Liver (tissue), 9 donors: ENCODE results near the gene ACTN4. TPM values are rescaled to one million over a fixed set of nuclear protein-coding genes. Genes with fewer than 3 reads are reported as not detected.
A peak's percentile ranks its signal among the peaks of the same experiment; 100 is the strongest.

Experiments
- DNase-seq: peaks from one replicate; pipeline ENCODE4 v3.0.0-alpha.2; 2017; ENCODE audit warnings: low spot score
- H3K27ac ChIP-seq, 2 donors: one replicate each; pipeline ENCODE4 v1.7.0; 2013; ENCODE audit warnings: inconsistent platforms in 2 of 2, low read length in 2 of 2, control low read depth in 1 of 2, low read depth in 1 of 2, mild to moderate bottlenecking in 1 of 2
- H3K27me3 ChIP-seq, 4 donors: one replicate each; pipeline versions ENCODE4 v1.6.1 to v1.7.0; 2013; ENCODE audit warnings: low read length in 3 of 4, inconsistent platforms in 1 of 4, mild to moderate bottlenecking in 1 of 4, moderate library complexity in 1 of 4; ENCODE audit not compliant: control insufficient read depth in 4 of 4, insufficient read depth in 4 of 4
- H3K36me3 ChIP-seq, 4 donors: one replicate each; pipeline versions ENCODE4 v1.6.1 to v1.7.0; 2013; ENCODE audit warnings: low read length in 3 of 4, mild to moderate bottlenecking in 3 of 4, low read depth in 1 of 4, moderate library complexity in 1 of 4; ENCODE audit not compliant: control insufficient read depth in 4 of 4, insufficient read depth in 3 of 4
- H3K4me1 ChIP-seq, 4 donors: one replicate each; pipeline versions ENCODE4 v1.6.1 to v1.7.0; 2013; ENCODE audit warnings: low read length in 3 of 4, mild to moderate bottlenecking in 3 of 4, moderate library complexity in 1 of 4; ENCODE audit not compliant: control insufficient read depth in 4 of 4, insufficient read depth in 4 of 4
- H3K4me3 ChIP-seq, 3 donors: one replicate each; pipeline versions ENCODE4 v1.6.1 to v1.7.0; 2013; ENCODE audit warnings: low read length in 3 of 3, control low read depth in 1 of 3, low read depth in 1 of 3, mild to moderate bottlenecking in 1 of 3
- H3K9ac ChIP-seq, 2 donors: one replicate each; pipeline ENCODE4 v1.7.0; 2013; ENCODE audit warnings: low read length in 2 of 2, mild to moderate bottlenecking in 2 of 2, moderate library complexity in 2 of 2, control low read depth in 1 of 2, low read depth in 1 of 2
- H3K9me3 ChIP-seq, 4 donors: one replicate each; pipeline versions ENCODE4 v1.6.1 to v1.7.0; 2013; ENCODE audit warnings: low read length in 3 of 4; ENCODE audit not compliant: control insufficient read depth in 4 of 4
- FOXA2 ChIP-seq: IDR thresholded peaks from 2 replicates; pipeline ENCODE4 v1.6.1; 2016; ENCODE audit warnings: antibody characterized with exemption
- JUND ChIP-seq, 2 donors: IDR thresholded peaks; 2 replicates each; pipeline ENCODE4 v1.6.1; 2016; ENCODE audit warnings: antibody characterized with exemption in 2 of 2
- NR2F2 ChIP-seq: IDR thresholded peaks from 2 replicates; pipeline ENCODE4 v1.6.1; 2016; ENCODE audit warnings: antibody characterized with exemption
- RAD21 ChIP-seq, 2 donors: IDR thresholded peaks; 2 replicates each; pipeline ENCODE4 v1.6.1; 2016; ENCODE audit warnings: antibody characterized with exemption in 2 of 2, mild to moderate bottlenecking in 2 of 2
- RXRA ChIP-seq, 2 donors: IDR thresholded peaks; 2 replicates each; pipeline ENCODE4 v1.6.1; 2017 to 2018; ENCODE audit warnings: antibody characterized with exemption in 2 of 2, mild to moderate bottlenecking in 1 of 2
- SP1 ChIP-seq: IDR thresholded peaks from 2 replicates; pipeline ENCODE4 v1.6.1; 2018; ENCODE audit warnings: antibody characterized with exemption, mild to moderate bottlenecking
- TAF1 ChIP-seq: conservative IDR thresholded peaks from 2 replicates; pipeline ENCODE4 v1.6.1; 2016; ENCODE audit warnings: antibody characterized with exemption, mild to moderate bottlenecking
- YY1 ChIP-seq: IDR thresholded peaks from 2 replicates; pipeline ENCODE4 v1.6.1; 2016; ENCODE audit warnings: antibody characterized with exemption, mild to moderate bottlenecking
- WGBS: extraction: QIAGEN DNeasy Blood & Tissue Kit; methylation state at CpG from one replicate; pipeline ENCODE4 v1.1.7; 2013; 5-methylcytosine and 5-hydroxymethylcytosine counted together
- polyA plus RNA-seq, 2 donors: library from polyadenylated mRNA; stranded (reverse) in 1 of 2; unstranded in 1 of 2; fragments of 200-250 nt in 1 of 2; fragments of >200 nt in 1 of 2; fragmentation: Nextera tagmentation in 1 of 2; extraction: Ambion mirVana in 1 of 2; gene quantifications; one replicate each; pipeline versions ENCODE4 v1.2.1 to v1.2.3, GENCODE V29; 2013 to 2015
- total RNA-seq, 2 donors: library from RNA; depleted of rRNA; stranded (reverse); fragments of >200 nt; gene quantifications; one replicate each; pipeline ENCODE4 v1.2.3, GENCODE V29; 2014
- TF ChIP-seq, protein P1 (sequence below): IDR thresholded peaks from 2 replicates; pipeline ENCODE4 v1.6.1; 2016; ENCODE audit warnings: antibody characterized with exemption, mild to moderate bottlenecking
- TF ChIP-seq, protein P2 (sequence below): IDR thresholded peaks from 2 replicates; pipeline ENCODE4 v1.6.1; 2016; ENCODE audit warnings: antibody characterized with exemption
- TF ChIP-seq, protein P3 (sequence below): fragments of 150-350 bp; IDR thresholded peaks from 2 replicates; pipeline ENCODE4 v1.5.1; 2017; ENCODE audit warnings: improper control_type of control experiment, low read depth, low read length; ENCODE audit not compliant: missing input control
- donor health status: healthy.
- donor health status: healthy.
- donor health status: healthy.
- donor health status: healthy.
- donor health status: healthy.

Gene ACTN4
- total and polyA plus RNA-seq, 4 donors = 35.4 to 164 (median 98.7) TPM

- no peaks in the 10 kb centered on the region for H3K9me3 ChIP-seq
- H3K4me1 ChIP-seq = peaks cover 23 to 70% (median 64%) of the 10 kb centered on the region in 4 donors
- TF ChIP-seq SP1 (peak; percentile 53), RAD21 (IDR thresholded peaks at IDR 0.05) (peak in 1 of 2 donors; percentile 27), TAF1 (no peak), RXRA (IDR thresholded peaks at IDR 0.05) (peak; percentile 39 to 56), NR2F2 (peak; percentile 98), YY1 (peak; percentile 19)
- TF ChIP-seq, protein P1, sequence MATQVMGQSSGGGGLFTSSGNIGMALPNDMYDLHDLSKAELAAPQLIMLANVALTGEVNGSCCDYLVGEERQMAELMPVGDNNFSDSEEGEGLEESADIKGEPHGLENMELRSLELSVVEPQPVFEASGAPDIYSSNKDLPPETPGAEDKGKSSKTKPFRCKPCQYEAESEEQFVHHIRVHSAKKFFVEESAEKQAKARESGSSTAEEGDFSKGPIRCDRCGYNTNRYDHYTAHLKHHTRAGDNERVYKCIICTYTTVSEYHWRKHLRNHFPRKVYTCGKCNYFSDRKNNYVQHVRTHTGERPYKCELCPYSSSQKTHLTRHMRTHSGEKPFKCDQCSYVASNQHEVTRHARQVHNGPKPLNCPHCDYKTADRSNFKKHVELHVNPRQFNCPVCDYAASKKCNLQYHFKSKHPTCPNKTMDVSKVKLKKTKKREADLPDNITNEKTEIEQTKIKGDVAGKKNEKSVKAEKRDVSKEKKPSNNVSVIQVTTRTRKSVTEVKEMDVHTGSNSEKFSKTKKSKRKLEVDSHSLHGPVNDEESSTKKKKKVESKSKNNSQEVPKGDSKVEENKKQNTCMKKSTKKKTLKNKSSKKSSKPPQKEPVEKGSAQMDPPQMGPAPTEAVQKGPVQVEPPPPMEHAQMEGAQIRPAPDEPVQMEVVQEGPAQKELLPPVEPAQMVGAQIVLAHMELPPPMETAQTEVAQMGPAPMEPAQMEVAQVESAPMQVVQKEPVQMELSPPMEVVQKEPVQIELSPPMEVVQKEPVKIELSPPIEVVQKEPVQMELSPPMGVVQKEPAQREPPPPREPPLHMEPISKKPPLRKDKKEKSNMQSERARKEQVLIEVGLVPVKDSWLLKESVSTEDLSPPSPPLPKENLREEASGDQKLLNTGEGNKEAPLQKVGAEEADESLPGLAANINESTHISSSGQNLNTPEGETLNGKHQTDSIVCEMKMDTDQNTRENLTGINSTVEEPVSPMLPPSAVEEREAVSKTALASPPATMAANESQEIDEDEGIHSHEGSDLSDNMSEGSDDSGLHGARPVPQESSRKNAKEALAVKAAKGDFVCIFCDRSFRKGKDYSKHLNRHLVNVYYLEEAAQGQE = no peak
- TF ChIP-seq, protein P2, sequence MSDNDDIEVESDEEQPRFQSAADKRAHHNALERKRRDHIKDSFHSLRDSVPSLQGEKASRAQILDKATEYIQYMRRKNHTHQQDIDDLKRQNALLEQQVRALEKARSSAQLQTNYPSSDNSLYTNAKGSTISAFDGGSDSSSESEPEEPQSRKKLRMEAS = peak; percentile 26
- no peaks in the 10 kb centered on the region for H3K36me3 ChIP-seq
- 73% methylated on average over 19 of the region's 19 CpGs for WGBS
- no peak overlapping the region for H3K4me3 ChIP-seq
- no peaks in the 10 kb centered on the region for H3K27me3 ChIP-seq
- no peak overlapping the region for H3K9ac ChIP-seq
- H3K27ac ChIP-seq = peak overlapping the region; percentile 75 to 92
- DNase-seq = no peak
Observed at GRCh38 chr19:38665950-38666662, 18.7 kb downstream of the ACTN4 start.

DNA sequence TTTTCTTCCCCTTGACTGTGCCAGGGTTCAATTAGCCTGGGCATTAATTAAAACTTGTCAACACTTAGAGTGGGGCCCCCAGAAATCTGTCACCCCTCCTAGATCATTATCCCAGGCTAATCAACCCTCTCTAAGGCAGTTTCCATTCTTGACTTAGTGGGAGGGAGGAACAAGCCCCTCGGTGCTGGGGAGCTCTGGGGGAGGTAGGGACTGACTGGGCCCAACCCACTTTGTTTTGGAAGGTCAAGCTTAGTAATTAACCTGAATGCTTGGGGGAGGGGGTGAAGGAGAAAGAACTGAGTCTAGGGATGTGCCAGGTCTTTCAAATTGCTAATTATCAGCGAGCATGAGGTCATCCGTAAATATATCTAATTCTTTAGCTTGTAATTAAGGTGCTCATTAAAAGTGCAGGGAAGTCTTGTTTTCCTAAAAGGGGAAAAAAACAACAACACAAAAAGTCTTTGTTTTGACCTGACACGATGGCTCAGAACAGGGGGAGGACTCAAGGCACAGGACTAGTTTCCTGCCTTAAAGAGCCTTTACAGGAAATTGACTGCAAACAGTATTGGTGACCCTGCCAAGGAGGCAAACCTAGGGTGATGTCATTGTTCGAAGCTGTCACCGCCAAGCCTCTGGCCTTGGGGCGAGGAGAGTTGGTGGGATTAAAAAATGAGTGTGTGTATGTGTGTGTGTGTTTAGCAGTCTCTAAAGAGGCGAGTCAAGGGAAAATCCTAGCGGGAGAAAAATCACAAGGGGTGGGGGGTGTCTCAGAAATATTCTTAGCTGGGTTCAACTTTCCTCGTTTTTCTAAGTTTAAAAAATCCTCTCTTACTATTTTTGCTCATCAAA lies 19.4 kb downstream of the ACTN4 start:
- Histone ChIP-seq H3K9me3 (no peaks in the 10 kb centered on the region), H3K27me3 (no peaks in the 10 kb centered on the region), H3K9ac (peak overlapping the region; percentile 8 to 42), H3K4me1 (peaks cover 25 to 78% (median 71%) of the 10 kb centered on the region in 4 donors), H3K4me3 (no peak overlapping the region), H3K36me3 (no peaks in the 10 kb centered on the region), H3K27ac (peak overlapping the region; percentile 75 to 92)
- no peak for TF ChIP-seq FOXA2
- TF ChIP-seq RAD21 (IDR thresholded peaks at IDR 0.05) = peak in 1 of 2 donors; percentile 9
- peak in 1 of 2 donors; percentile 24 for TF ChIP-seq RXRA (IDR thresholded peaks at IDR 0.05)
- TF ChIP-seq JUND (IDR thresholded peaks at IDR 0.05) = peak in 1 of 2 donors; percentile 56
- no peak for TF ChIP-seq YY1
- TF ChIP-seq SP1 = peak; percentile 21
- peak; percentile 51 for TF ChIP-seq NR2F2
- TF ChIP-seq, protein P3, sequence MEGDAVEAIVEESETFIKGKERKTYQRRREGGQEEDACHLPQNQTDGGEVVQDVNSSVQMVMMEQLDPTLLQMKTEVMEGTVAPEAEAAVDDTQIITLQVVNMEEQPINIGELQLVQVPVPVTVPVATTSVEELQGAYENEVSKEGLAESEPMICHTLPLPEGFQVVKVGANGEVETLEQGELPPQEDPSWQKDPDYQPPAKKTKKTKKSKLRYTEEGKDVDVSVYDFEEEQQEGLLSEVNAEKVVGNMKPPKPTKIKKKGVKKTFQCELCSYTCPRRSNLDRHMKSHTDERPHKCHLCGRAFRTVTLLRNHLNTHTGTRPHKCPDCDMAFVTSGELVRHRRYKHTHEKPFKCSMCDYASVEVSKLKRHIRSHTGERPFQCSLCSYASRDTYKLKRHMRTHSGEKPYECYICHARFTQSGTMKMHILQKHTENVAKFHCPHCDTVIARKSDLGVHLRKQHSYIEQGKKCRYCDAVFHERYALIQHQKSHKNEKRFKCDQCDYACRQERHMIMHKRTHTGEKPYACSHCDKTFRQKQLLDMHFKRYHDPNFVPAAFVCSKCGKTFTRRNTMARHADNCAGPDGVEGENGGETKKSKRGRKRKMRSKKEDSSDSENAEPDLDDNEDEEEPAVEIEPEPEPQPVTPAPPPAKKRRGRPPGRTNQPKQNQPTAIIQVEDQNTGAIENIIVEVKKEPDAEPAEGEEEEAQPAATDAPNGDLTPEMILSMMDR = no peak
- WGBS = 52% methylated on average over 10 of the region's 10 CpGs
- DNase-seq = no peak
